ENCODE measurements around the gene MYH10.

Gene MYH10

DNA sequence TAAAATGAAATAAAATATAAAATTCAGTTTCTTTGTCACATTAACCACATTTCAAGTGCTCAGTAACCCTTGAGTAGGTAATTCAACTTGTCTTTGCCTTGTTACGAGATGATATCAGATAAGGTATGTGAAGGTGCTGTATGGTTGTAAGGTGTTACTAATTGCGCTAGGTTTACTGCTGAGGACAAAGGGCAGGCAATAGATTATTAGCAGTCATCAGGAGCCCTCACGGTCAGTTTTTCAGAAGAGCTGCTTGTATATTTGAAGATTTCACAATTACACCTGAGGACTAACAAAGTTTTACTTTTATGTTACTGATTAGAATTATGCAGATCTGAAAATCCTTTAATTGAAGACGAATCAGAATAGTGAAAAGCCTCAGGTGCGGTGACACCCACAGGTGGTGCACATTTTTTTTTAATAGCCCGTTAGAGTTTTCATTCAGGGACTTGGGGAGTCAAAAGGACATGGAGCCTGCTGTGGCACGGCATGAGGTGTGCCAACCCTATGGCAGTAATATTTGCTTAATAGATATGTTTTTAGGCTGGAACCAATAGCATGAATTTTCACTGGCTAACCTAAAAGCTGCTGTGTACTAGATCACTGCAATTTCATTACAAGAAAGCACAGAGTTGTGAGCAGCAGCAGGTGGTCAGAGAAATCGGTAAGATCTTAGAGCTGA, 178.5 kb downstream of the MYH10 start:
- DNase-seq (ENCODE audit: low read depth in 1 of 2, low spot score in 1 of 2) = no peak

- no peak for DNase-seq (ENCODE audit: low read depth in 1 of 2, low spot score in 1 of 2)
These were observed 182.2 kb downstream of the MYH10 start for GRCh38 chr17:8448310-8448709.

DNA sequence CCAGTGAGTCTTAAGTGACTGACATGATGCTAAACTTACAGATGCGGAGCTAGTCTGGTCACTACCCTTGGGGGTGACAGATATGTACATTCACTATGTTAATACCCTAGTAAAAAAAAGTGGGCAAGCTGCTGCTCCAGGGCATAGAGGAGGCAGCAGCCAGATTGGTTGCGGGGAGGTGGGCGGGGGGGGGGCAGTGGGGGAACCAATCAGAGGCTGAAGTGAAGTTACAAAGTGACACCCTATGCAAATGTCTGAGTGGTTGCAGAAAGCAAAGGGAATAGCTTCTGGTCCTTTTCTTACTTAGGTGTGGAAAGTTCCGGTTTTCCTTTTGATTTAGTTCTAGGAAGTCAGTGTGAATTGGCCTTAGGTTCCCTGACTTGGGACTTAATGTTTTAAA, 182.7 kb downstream of the MYH10 start:
- DNase-seq (ENCODE audit: low read depth in 1 of 2, low spot score in 1 of 2) = no peak

- DNase-seq (ENCODE audit: low read depth in 1 of 2, low spot score in 1 of 2) = no peak
These were observed 185.0 kb downstream of the MYH10 start for GRCh38 chr17:8445536-8445935.

GRCh38 chr17:8444494-8444893, 186.0 kb downstream of the MYH10 start:
- no peak for DNase-seq (ENCODE audit: low read depth in 1 of 2, low spot score in 1 of 2)

GRCh38 chr17:8443756-8444155, 186.8 kb downstream of the MYH10 start:
- no peak for DNase-seq (ENCODE audit: low read depth in 1 of 2, low spot score in 1 of 2)

DNA sequence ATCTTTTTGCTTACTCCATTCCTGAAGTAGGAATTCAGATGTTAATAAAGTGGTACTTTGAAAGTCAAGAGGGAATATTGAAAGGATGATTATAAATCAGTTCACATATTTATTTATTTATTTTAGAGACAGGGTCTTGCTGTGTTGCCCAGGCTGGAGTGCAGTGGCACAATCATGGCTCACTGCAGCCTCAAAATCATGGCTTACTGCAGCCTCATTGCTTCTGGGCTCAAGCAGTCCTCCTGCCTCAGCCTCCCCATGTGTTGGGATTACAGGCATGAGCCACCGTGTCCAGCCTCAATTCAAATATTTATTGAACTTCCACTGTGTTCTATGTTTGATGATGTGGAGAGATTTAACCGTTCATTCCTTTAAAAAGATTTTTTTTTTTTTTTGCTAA, 188.2 kb downstream of the MYH10 start:
- DNase-seq (ENCODE audit: low read depth in 1 of 2, low spot score in 1 of 2) = no peak

DNA sequence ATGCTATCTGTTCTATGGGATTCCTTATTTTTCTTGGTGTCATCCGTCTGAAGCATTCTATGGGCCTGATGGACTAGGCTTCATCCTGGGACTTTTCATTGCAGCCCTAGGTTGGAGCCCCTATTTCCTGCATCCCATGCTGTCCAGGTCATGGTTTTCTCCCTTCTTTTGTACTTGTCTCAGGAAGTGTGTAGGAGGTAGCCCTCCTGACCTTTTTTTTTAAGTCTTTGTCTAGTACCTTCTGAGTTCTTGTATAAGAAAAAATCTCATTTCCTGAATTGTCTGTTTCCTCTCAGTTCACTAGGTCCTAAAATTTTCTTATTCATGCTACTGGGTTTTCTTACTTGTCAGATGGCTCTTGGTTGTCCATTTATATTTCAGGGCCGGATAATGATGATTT, 188.8 kb downstream of the MYH10 start:
- DNase-seq (ENCODE audit: low read depth in 1 of 2, low spot score in 1 of 2) = no peak

GRCh38 chr17:8439681-8440080, 190.8 kb downstream of the MYH10 start:
- no peak for DNase-seq (ENCODE audit: low read depth in 1 of 2, low spot score in 1 of 2)

GRCh38 chr17:8438441-8438840, 192.1 kb downstream of the MYH10 start:
- DNase-seq (ENCODE audit: low read depth in 1 of 2, low spot score in 1 of 2) = no peak

GRCh38 chr17:8436844-8437171, 193.7 kb downstream of the MYH10 start:
- DNase-seq (ENCODE audit: low read depth in 1 of 2, low spot score in 1 of 2) = no peak

- DNase-seq (ENCODE audit: low read depth in 1 of 2, low spot score in 1 of 2) = peak; percentile 22 to 49
These were observed 194.2 kb downstream of the MYH10 start for GRCh38 chr17:8436169-8436843.

GRCh38 chr17:8435245-8436168, 195.0 kb downstream of the MYH10 start, which contains the start of gene NDEL1:
Gene NDEL1, plus strand, starts transcription at chr17:8435884. Its CDS starts 8,388 bp downstream, at chr17:8444272.
- DNase-seq (ENCODE audit: low read depth in 1 of 2, low spot score in 1 of 2) = peak; percentile 97 to 99

GRCh38 chr17:8430966-8431365, 199.6 kb downstream of the MYH10 start:
- DNase-seq (ENCODE audit: low read depth in 1 of 2, low spot score in 1 of 2) = no peak

DNA sequence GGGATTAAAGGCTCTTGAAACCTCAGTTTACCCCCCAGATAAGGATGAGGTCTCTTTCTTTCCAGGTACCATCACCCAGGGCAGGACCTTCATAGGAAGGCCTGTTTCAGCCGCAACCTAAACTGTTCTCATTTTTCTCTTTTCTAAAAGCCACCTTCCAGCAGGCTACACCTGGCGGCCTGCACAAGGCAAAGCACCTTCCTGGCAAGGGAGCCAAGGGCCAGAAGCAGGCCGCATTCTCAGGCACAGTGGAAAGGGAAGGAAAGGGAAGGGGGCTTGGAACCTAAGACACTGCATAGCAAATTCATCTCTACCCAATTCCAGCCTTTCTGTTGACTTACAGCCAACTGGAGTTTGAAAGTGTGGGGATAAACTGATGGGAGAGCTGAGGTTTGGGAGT, 203.7 kb downstream of the MYH10 start:
- no peak for DNase-seq (ENCODE audit: low read depth in 1 of 2, low spot score in 1 of 2)

GRCh38 chr17:8426094-8426720, 204.3 kb downstream of the MYH10 start:
- no peak for DNase-seq (ENCODE audit: low read depth in 1 of 2, low spot score in 1 of 2)
